Lung (tissue), 12 donors: ENCODE measurements around the gene TTC28. TPM values are rescaled to one million over a fixed set of nuclear protein-coding genes. Genes with fewer than 3 reads are reported as not detected.

Source experiments
- ATAC-seq: fragments of 200-7000 bp; cut with Tn5 transposase; one replicate; pipeline ENCODE4 v1.9.1; 2020; ENCODE audit warnings: moderate number of reproducible peaks; ENCODE audit not compliant: insufficient read depth, low FRiP score
- DNase-seq, 3 donors: peaks; one replicate each; pipeline ENCODE4 v3.0.0-alpha.2; 2013 to 2017
- H3K27ac ChIP-seq, 2 donors: one replicate each; pipeline ENCODE4 v1.5.1; 2013; ENCODE audit warnings: mild to moderate bottlenecking in 2 of 2, moderate library complexity in 2 of 2, control low read depth in 1 of 2, inconsistent platforms in 1 of 2, low read depth in 1 of 2, low read length in 1 of 2
- H3K27me3 ChIP-seq, 3 donors: one replicate each; pipeline ENCODE4 v1.5.1; 2013; ENCODE audit warnings: low read length in 2 of 3; ENCODE audit not compliant: control insufficient read depth in 3 of 3, insufficient read depth in 3 of 3
- H3K36me3 ChIP-seq, 4 donors: one replicate each; pipeline ENCODE4 v1.5.1; 2013; ENCODE audit warnings: low read length in 4 of 4, mild to moderate bottlenecking in 1 of 4, moderate library complexity in 1 of 4; ENCODE audit not compliant: control insufficient read depth in 4 of 4, insufficient read depth in 4 of 4
- H3K4me1 ChIP-seq, 5 donors: one replicate each; pipeline ENCODE4 v1.5.1; 2013; ENCODE audit warnings: low read length in 5 of 5, mild to moderate bottlenecking in 2 of 5, moderate library complexity in 1 of 5; ENCODE audit not compliant: control insufficient read depth in 5 of 5, insufficient read depth in 5 of 5
- H3K4me3 ChIP-seq: one replicate; pipeline ENCODE4 v1.5.1; 2013; ENCODE audit warnings: mild to moderate bottlenecking, control low read depth, moderate library complexity
- H3K9ac ChIP-seq, 2 donors: one replicate each; pipeline ENCODE4 v1.5.1; 2013; ENCODE audit warnings: low read length in 2 of 2, control low read depth in 1 of 2; ENCODE audit not compliant: insufficient read depth in 1 of 2
- H3K9me3 ChIP-seq, 4 donors: one replicate each; pipeline ENCODE4 v1.5.1; 2013; ENCODE audit warnings: low read length in 3 of 4, mild to moderate bottlenecking in 1 of 4, moderate library complexity in 1 of 4; ENCODE audit not compliant: control insufficient read depth in 4 of 4, insufficient read depth in 3 of 4
- WGBS, 2 donors: extraction: QIAGEN DNeasy Blood & Tissue Kit; methylation state at CpG; one replicate each; pipeline ENCODE4 v1.1.7; 2013; 5-methylcytosine and 5-hydroxymethylcytosine counted together
- polyA plus RNA-seq, 2 donors: library from polyadenylated mRNA; stranded (reverse); fragments of 200-250 nt; gene quantifications; one replicate each; pipeline ENCODE4 v1.2.1, GENCODE V29; 2013
- total RNA-seq, 2 donors: library from RNA; depleted of rRNA in 1 of 2; stranded (reverse); fragments of >200 nt in 1 of 2; gene quantifications; one replicate each; pipeline ENCODE4 v1.2.1, GENCODE V29; 2014 to 2021
- TF ChIP-seq, protein P1 (sequence below): IDR thresholded peaks from 2 replicates; pipeline ENCODE4 v1.5.1; 2012; ENCODE audit warnings: mild to moderate bottlenecking; ENCODE audit errors: control extremely low read depth, extremely low read depth
- donor health status: control.
- donor health status: control.
- donor health status: Bipolar disorder and iron deficiency.
- donor health status: healthy.
- donor health status: DM: yes; HTN: yes; CAD: no.

Gene TTC28
- total and polyA plus RNA-seq, 4 donors = 4.7 to 72.2 (median 24.8) TPM

GRCh38 chr22:28608546-28608945 is 71.1 kb downstream of the TTC28 start:
- WGBS, 2 donors = 61 to 81% methylated on average over 2 of the region's 2 CpGs
- no peaks in the 10 kb centered on the region for H3K27me3 ChIP-seq
- TF ChIP-seq, protein P1, sequence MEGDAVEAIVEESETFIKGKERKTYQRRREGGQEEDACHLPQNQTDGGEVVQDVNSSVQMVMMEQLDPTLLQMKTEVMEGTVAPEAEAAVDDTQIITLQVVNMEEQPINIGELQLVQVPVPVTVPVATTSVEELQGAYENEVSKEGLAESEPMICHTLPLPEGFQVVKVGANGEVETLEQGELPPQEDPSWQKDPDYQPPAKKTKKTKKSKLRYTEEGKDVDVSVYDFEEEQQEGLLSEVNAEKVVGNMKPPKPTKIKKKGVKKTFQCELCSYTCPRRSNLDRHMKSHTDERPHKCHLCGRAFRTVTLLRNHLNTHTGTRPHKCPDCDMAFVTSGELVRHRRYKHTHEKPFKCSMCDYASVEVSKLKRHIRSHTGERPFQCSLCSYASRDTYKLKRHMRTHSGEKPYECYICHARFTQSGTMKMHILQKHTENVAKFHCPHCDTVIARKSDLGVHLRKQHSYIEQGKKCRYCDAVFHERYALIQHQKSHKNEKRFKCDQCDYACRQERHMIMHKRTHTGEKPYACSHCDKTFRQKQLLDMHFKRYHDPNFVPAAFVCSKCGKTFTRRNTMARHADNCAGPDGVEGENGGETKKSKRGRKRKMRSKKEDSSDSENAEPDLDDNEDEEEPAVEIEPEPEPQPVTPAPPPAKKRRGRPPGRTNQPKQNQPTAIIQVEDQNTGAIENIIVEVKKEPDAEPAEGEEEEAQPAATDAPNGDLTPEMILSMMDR = no peak
- no peaks in the 10 kb centered on the region for H3K36me3 ChIP-seq
- peak overlapping the region in 1 of 2 donors; percentile 47 for H3K9ac ChIP-seq
- H3K27ac ChIP-seq = no peak overlapping the region
- H3K9me3 ChIP-seq = no peaks in the 10 kb centered on the region
- no peak overlapping the region for H3K4me3 ChIP-seq
- no peak for DNase-seq
- ATAC-seq = no peak
- H3K4me1 ChIP-seq = peaks cover 0 to 36% (median 4%) of the 10 kb centered on the region in 5 donors

- H3K27ac ChIP-seq = peak overlapping the region in 1 of 2 donors; percentile 33
- H3K9ac ChIP-seq = no peak overlapping the region
- peaks cover 0 to 36% (median 4%) of the 10 kb centered on the region in 5 donors for H3K4me1 ChIP-seq
- H3K36me3 ChIP-seq = no peaks in the 10 kb centered on the region
- H3K9me3 ChIP-seq = no peaks in the 10 kb centered on the region
- no peak overlapping the region for H3K4me3 ChIP-seq
- TF ChIP-seq, protein P1 = no peak
- ATAC-seq (no peak), DNase-seq (peak in 2 of 3 donors; percentile 96 to 97)
- H3K27me3 ChIP-seq = no peaks in the 10 kb centered on the region
Observed at GRCh38 chr22:28607795-28608194, 71.8 kb downstream of the TTC28 start.

- 71 to 85% methylated on average over 2 of the region's 2 CpGs for WGBS, 2 donors
- DNase-seq (peak in 2 of 3 donors; percentile 72 to 77), ATAC-seq (no peak)
- Histone ChIP-seq H3K27me3 (no peaks in the 10 kb centered on the region), H3K36me3 (no peaks in the 10 kb centered on the region), H3K4me3 (no peak overlapping the region), H3K9ac (no peak overlapping the region), H3K9me3 (no peaks in the 10 kb centered on the region), H3K4me1 (peaks cover 0 to 36% (median 4%) of the 10 kb centered on the region in 5 donors), H3K27ac (no peak overlapping the region)
- TF ChIP-seq, protein P1 = no peak
Observed at GRCh38 chr22:28604966-28605761, 74.5 kb downstream of the TTC28 start.
